Hematopoietic multipotent progenitor cell treated with erythropoietin and hydrocortisone succinate and interleukin-3 and kit ligand, for 8 days (in vitro differentiated cells): ENCODE data around the gene ATP2B3.

Source experiments
- DNase-seq: peaks from one replicate; pipeline ENCODE4 v3.0.0-alpha.2; 2015

ATP2B3 gene

GRCh38 chrX:153623310-153624029 lies 106.0 kb downstream of the ATP2B3 start:
- DNase-seq: no peak

- DNase-seq: no peak
Measured at GRCh38 chrX:153624196-153625091, 107.0 kb downstream of the ATP2B3 start.

GRCh38 chrX:153625271-153626024 lies 108.0 kb downstream of the ATP2B3 start:
- DNase-seq: no peak

GRCh38 chrX:153626025-153626633 lies 108.7 kb downstream of the ATP2B3 start:
- DNase-seq: no peak

- no peak for DNase-seq
Measured at GRCh38 chrX:153626863-153627674, 109.6 kb downstream of the ATP2B3 start.

- no peak for DNase-seq
Measured at GRCh38 chrX:153627675-153628111, 110.3 kb downstream of the ATP2B3 start.

- DNase-seq: no peak
Measured at GRCh38 chrX:153628129-153628528, 110.7 kb downstream of the ATP2B3 start.

GRCh38 chrX:153628665-153629064 lies 111.2 kb downstream of the ATP2B3 start:
- no peak for DNase-seq

GRCh38 chrX:153631346-153631745 lies 113.9 kb downstream of the ATP2B3 start:
- DNase-seq: no peak

- no peak for DNase-seq
Measured at GRCh38 chrX:153631907-153632594, 114.6 kb downstream of the ATP2B3 start.
